NCI-H2107 treated with DMSO at 0.1 percent for 48 hours (cell line): ENCODE results near the gene CSMD2.
"Not testable (repeated sequence)": the region's sequence is repeated elsewhere in the genome, so short reads cannot be mapped to it uniquely, and the experiment has no call there.

ENCODE experiments used
- DNase-seq: peaks from one replicate; lab custom pipeline; 2025; ENCODE audit not compliant: unreplicated experiment; lab: John Stamatoyannopoulos, UW

Gene CSMD2

DNA sequence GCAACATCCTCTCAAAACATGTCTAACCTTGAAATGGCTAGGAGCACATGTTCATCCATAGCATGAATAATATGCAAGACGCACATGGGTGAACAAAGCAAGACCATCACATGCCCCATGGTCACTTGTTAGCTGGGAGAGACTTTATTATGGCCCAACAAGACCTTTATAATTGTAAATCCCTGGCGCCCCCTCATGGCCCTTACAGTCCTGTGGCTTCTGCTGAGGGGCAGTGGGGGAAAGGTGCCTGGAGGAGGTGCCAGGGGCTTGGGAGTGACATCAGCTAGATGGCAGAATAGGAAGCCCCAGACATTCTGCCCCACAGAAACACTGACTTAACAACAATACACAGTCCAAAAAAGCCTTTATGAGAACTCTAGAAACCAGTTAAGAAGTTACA lies 51.7 kb downstream of the CSMD2 start:
- DNase-seq, result no peak

DNA sequence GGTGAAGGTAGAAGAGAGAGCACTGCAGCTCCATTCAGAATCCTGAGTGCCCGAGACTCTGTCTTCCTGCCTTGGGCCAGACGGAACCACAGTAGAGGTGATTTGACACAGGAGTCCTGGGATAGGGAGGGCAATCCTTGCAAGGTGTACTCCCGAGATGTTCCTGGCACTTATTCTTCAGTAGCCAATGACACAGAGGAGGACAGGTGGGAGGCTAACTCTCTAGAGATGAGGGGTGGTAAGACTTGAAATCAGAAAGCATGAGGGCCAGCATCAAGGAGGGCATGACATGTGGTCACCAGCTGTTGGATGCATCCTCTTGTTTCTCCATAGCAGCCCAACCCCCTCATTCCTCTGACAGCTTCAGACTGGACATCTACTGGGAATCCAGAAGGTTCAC lies 56.3 kb downstream of the CSMD2 start:
- DNase-seq, result no peak

DNA sequence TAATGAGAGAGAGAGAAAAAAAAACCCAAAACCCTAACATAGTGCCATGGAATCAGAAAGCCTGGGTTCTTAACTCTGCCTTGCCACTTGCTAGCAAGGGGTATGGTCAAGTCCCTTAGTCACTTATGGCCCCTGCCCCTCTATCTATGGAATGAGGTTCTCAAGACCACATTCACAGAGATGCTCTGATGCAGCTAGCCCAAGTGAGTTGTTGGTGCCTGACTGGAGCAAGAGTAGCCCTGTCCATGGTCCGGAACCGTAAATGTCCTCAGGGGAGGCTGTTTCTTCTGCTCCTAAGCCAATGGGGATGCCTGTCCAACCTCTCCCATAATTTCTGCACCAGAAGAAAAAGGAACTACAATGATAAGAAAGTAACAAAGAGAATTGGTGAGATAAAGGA lies 56.8 kb downstream of the CSMD2 start:
- DNase-seq, result no peak

DNA sequence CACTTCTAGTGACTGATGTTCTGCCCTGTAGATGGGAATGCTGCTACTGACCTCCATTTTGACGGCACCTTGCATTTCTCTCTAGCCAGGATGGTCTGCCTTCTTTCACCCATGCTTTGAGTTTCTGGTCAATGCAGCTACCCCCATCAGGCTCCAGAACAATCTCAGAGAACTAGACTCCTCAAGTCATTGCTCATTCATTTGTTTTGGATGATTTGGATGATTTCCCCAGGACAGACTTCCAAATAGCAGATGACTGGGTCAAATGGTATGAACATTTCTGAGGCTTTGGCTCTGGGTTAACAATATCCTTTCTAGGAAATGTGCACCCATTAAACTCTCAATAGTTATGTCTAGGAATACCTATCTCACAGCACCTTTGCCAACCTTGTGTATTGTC lies 63.9 kb downstream of the CSMD2 start:
- DNase-seq, result no peak

DNA sequence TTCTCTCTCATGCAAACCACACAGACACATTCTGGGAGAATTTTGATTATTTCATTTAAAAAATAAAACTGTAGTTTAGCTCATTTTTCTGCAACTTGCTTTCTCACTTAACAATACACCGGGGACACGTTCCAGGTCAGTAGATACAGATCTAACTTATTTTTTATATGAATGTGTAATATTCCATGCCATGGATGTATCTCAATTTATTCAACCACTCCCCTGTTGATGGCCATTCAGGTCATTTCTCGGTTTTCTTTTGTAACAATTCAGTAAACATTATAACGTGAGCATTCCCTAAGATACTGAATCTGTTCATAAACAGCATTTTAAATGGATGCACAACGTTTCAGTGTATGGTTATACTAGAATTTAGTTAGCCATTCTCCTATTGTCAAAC lies 64.7 kb downstream of the CSMD2 start:
- no peak for DNase-seq

DNA sequence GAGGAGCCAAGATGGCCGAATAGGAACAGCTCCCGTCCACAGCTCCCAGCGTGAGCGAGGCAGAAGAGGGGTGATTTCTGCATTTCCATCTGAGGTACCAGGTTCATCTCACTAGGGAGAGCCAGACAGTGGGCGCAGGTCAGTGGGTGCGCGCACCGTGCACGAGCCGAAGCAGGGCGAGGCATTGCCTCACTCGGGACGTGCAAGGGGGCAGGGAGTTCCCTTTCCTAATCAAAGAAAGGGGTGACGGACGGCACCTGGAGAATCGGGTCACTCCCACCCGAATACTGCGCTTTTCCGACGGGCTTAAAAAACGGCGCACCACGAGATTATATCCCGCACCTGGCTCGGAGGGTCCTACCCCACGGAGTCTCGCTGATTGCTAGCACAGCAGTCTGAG lies 72.6 kb downstream of the CSMD2 start:
- not testable (repeated sequence) for DNase-seq

DNA sequence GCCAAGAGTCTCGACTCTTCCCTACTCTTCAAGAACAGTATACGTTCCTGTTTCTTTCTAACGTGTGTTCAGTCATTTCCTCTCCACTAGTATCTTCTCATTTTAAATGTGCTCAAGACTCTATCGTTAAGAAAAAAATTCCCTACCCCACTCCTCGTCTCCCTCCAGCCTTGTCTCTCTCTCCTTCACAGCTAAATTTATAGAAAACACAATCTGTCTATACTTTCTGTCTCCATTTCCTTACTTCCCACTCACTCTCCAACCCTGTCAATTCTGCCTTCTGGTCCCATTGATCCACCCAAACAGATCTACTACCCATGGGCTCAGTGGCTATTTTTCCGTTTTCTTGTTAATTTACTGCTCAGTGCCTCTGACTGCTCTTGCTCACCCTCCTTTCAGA lies 75.3 kb downstream of the CSMD2 start:
- no peak for DNase-seq

DNA sequence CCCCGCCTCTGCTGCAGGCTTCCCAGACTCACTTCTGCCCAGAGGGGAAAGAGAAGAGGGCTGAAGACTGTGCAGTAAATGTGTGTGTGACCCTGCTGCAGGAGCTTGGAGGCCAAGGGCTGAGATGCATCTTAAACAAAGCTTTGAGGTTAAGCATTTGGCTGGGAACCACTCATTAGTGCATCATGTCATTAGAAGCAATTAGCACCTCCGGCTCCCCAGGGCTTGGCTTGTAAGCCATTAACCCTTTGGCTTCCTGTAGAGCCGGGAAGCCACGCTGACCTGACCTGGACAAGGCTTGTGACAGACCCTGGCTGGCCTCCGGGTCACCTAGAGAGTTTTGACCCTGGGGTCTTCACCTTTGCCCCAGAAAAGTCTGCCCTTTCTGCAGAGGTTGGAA lies 77.0 kb downstream of the CSMD2 start:
- DNase-seq, result no peak

DNA sequence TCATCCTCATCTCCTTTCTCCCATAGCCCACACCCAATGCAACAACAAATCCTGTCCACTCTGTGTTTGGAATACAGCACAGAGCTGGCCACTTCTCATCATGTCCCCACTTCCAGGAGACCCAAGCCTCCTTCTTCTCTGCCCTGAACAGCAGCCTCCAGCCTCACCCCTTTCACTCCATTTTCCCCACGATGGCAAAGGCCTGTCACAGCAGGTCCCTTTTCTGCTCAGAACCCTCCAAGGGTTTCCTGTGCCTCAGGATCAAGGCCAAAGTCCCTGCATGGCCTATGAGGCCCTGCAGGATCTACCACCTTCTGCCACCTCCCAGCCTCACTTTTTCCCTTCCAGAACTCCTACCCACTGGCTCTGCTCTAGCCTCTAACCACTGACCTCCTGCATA lies 78.5 kb downstream of the CSMD2 start:
- no peak for DNase-seq

DNA sequence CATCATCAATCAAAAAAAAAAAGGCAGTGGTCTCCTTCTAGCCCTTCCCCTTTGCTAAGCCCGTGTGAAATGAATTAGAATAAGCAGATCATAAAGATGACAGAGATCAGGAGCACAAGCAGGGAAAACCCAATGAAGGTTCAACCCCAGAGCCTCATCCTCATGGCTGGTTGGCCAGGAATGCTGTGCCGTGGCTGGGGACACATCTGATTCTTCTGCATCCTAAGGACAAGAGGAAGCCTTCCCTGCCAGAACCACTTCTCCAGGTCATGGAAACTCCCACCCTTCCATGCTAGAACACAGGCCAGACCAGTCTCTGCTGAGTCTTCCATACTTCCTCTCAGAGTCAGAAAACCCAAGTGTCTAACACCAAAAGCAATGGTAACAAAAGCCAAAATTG lies 81.1 kb downstream of the CSMD2 start:
- DNase-seq, result no peak

DNA sequence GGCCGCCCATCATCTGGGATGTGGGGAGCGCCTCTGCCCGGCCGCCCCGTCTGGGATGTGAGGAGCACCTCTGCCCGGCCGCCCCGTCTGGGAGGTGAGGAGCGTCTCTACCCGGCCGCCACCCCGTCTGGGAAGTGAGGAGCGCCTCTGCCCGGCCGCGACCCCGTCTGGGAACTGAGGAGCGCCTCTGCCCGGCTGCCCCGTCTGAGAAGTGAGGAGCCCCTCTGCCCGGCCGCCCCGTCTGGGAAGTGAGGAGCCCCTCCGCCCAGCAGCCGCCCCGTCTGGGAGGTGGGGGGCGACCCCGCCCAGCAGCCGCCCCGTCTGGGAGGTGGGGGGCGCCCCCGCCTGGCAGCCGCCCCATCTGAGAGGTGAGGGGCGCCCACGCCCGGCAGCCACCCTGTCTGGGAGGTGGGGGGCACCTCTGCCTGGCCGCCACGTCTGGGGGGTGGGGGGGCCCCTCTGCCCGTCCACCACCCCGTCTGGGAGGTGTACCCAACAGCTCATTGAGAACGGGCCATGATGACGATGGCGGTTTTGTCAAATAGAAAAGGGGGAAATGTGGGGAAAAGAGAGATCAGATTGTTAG lies 82.9 kb downstream of the CSMD2 start:
- DNase-seq, result not testable (repeated sequence)

DNA sequence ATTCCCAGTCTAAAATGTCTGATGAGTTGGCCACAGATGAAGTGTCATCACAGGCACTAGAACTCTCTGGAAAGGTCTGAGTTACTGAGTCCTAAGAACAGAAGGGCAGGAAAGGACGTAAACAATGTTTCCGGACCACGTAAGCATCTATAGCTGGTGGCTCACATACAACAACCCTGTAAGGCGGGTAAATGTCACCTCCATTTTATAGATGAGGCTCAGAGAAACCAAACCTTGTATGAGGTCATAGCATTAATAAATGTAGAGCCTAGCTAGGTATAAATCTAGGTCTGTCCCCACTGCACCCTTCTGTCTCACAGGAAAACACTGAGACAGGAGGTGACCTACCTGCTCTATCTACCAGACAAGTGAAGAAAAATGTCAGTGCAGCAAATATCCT lies 86.6 kb downstream of the CSMD2 start:
- DNase-seq, result no peak

DNA sequence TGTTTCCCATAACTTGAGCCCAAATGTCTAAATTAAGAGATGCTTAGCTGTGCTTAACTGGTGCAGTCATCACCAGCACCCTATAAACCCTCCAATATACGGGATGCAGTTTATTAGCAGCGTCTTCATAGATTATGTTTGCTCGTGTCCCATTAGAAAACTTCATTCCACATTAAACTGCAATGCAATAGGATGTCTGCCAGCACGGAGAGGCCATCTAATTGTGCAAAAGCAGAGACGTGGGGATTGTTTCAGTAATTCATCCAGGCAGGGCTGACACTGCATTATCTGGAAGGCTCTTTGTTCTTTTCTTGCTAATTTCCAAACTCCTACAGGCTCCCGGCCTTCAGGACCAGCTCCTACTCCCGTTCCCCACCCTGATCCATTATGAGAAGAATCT lies 89.5 kb downstream of the CSMD2 start:
- no peak for DNase-seq

DNA sequence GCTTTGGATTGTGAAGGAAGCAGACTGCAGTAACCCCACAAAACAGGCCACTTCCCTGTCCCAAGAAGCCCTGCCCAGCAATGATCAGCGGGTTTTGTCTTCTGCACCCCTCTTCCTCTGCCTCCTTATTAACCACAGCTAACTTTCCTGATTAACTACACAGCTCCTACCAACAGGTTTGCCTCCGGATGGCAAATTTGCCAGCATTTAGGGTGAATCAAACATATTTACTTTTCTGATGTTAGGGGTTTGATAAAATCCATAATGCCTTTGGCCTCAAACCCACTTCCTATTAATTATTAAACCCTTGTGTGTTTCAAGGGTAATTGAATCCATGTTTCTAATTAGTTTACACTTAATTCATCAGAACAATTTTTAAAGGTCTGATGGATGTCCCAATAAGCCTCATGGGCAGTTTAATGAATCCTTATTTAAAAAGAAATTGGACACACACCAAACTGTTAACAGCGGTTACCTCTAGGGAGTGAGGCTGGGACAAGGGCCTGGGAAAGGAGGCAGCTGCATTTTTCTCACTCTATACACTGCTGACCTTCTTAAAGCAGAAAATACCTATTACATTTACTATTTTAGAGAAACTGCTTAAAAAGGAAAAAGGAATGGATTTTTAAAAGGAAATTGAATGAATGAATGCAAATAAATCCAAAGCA lies 91.9 kb downstream of the CSMD2 start:
- no peak for DNase-seq

DNA sequence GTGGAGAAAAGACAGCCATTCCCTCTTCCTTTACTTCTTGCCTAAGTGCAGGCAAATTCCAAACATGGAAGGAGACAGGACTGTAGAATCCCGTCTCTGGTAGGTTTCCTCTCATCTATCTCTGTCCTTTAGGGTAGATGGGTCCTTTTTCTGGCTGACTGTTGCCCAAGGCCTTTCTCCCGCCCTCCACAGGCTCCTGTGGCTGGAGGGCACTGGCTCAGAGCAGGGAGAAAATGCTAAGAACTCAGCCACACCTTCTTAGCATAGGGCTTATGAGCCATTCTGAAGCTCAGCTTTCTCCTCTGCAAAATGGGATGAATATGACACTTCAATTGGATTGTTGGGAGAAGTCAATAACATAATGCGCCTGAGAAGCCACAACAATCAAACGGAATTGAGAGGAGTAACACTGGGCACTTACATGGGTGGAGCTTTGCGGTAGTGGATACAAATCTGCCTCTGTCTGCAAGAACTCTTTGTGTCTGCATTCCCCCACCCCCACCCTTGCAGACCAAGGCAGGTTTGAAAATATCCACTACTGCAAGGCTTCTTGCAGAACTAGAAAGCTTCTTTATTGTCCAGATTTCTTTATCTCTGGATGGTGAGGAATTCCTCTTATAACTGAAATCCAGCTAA lies 94.7 kb downstream of the CSMD2 start:
- no peak for DNase-seq

DNA sequence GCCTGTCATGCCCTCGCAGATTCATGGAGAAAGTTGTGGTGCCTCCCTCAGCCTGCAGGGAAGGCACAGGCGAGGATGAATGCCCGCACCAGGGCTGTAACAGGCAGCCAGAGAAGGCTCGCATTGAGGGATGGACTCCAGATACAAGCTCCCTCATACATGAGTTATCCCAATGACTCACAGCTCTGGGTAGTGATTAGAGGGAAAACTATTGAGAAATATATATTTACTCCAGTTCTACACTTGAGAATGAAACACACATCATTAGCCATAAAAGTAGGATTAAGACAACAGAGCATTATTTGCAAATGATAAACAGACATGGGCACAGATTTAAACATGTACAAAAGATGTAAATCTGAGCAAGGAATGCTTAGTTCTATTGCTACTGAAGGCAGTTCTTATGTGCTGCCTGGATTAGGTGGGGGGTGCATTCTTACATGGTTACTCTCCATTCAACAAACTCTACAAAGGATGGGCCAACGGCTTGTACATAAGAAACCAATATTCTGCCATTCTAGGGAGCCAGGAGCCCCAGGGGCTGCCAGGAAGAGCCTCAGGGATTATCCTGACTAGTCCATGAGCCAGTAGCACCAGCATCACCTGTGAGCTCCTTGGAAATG lies 97.9 kb downstream of the CSMD2 start:
- no peak for DNase-seq

DNA sequence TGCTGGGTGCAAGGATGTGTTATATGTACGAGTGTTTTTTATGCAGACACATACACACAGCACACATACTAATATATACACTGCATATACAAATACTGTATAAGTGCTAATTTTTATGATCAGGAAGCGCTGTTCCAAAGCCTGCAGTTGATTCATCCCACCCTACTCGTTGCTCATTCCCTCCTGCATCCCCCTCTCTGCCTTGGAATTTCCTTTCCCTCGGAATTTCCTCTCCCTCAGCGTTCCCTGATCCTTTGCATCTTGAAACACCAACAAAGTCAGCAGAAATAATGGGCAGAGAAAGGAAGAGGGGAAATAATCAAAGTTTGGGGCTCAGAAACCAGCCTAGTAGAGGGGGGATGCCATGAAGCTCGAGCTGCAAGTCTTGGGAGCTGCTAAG lies 98.9 kb downstream of the CSMD2 start:
- DNase-seq, result no peak

DNA sequence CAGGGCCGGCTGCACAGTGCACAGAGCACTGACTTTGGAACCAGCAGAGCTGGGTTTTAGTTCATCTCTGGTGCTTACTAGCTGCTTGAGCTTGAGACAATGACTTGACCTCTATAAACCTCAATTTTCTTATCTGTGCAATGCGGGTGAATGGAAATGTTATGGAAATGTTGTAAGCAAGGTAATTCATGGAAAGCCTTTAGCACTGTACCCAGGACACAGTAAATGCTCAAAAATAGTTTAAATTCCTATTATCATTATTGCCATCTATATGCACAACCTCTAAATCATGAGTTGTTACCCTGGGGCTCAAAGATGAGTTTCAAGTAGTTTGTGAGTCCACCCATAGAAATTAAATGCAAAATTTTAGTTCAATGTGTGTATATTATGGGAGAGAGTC lies 99.5 kb downstream of the CSMD2 start:
- DNase-seq, result no peak

DNA sequence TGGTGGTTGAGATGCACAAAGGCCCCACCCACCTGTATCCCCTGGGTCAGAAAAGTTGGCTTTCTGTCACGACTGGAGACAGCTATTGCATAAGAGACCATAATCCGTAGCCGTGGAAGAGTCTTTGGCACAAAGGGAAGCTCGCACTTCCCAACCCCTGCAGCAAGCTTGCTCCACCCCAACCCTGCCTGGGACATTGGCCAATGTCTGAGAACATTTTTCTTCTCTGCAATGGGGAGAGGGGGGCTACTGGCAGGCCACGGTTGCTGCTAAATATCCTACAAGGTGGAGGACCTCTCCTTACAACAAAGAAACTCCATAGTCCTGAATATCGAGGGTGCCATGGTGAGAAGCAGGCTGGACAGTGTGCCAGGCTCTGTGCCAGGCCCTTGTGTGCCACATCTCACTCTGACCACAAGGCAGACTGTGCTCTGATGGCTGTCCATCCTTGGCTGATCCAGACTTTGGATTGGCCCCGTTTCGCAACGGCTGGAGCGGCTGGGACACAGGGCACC lies 104.1 kb downstream of the CSMD2 start:
- DNase-seq, result no peak

DNA sequence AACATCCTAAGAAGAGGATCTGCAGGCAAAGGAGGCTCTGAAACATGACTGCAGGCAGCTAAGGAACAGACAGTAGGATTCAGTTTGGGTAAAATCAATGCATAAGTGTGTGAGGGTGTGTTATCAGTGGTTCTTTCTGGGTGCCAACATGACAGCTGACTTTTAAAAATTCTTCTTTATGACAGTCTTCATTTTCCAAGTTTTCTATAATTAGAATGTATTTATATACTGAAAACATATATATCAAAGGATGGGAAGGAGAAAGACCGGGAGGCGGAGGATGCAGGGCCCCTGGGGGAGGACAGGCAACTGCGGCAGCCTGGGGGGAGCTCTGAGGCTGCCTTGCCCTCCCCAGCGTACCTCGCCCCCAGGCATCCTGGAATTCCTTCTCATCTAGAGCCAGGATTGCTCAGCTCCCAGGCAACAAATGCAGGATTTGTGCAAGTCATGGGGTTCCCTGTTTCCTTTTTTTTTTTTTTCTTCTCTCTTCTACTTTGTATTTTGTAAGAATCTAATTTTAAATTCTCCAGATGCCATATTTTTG lies 104.8 kb downstream of the CSMD2 start:
- DNase-seq, result no peak

DNA sequence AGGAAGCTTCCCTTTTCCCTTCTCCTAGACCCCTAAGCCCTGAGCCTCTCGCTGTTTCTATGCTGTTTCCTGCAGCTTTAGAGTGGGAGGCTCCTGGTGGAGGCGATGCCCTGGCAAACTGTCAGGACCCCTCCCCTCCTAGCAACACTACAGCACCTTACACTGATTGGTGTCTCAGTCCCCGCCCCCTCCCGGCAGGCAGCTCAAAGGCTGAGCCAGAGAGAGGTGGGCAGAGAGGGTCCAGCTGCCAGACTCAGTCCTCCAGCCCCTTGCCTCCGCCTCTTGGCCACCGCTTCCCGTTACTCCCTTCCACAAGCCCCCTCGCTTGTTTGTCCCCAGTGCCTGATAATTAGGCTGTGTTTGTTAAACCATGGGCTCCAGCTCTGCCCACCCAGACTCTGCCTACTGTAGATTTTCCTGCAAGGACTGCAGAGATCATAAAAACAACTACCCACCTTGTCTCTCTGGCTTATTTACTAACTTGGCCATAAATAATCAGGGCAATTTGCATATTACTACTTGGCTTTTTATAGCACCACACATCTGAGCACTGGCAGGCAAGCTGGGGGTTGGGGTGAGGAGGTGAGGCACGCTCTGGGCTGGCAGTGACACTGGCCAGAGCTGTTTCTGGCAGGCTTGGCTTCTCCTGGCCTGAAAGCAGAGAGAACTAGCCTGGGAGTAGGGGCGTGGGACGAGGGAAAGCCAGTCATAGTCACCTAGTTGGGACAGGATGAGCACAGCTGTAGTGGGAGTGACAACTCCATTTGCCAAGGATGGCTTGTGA lies 107.5 kb downstream of the CSMD2 start:
- no peak for DNase-seq
